SK-N-MC (cell line): ENCODE data around the gene ISCA1.

Experiments
- EZH2 ChIP-seq: fragments of 200-600 bp; sonication (generic); IDR thresholded peaks from one replicate; pipeline ENCODE4 v1.6.1; 2017; ENCODE audit warnings: antibody characterized with exemption
- FOXP2 ChIP-seq: optimal IDR thresholded peaks from 2 replicates; pipeline ENCODE3; 2011; ENCODE audit warnings: mild to moderate bottlenecking, moderate library complexity; ENCODE audit not compliant: insufficient read depth; ENCODE audit errors: extremely low read length, control extremely low read depth
- POLR2AphosphoS5 ChIP-seq: IDR thresholded peaks from 2 replicates; pipeline ENCODE4 v1.6.1; 2012; ENCODE audit warnings: mild to moderate bottlenecking, low read depth, low read length, borderline replicate concordance

- TF ChIP-seq EZH2 (no peak), POLR2AphosphoS5 (no peak), FOXP2 (no peak)
Measured at GRCh38 chr9:86288499-86289198, 6.3 kb upstream of the ISCA1 start.
